ENCODE measurements around the gene TRIM38. TPM values are rescaled to one million over a fixed set of nuclear protein-coding genes. Genes with fewer than 3 reads are reported as not detected.

Gene TRIM38
- total RNA-seq, 4 donors from 2014 or later, result 2.2 to 6.7 (median 4.6) TPM

GRCh38 chr6:25973923-25974555 is 11.4 kb downstream of the TRIM38 start:
- Histone ChIP-seq H3K9me3 (no peaks in the 10 kb centered on the region), H3K27me3 (no peaks in the 10 kb centered on the region), H3K4me3 (no peak overlapping the region), H3K4me1 (peaks cover 6% of the 10 kb centered on the region in 2 donors), H3K36me3 (peaks cover 3 to 89% of the 10 kb centered on the region in 2 donors), H3K27ac (no peak overlapping the region)
- intact Hi-C loops (cut with DNase I; ENCODE audit: low total_unique reads), result no loop called here
- TF ChIP-seq, protein P1, sequence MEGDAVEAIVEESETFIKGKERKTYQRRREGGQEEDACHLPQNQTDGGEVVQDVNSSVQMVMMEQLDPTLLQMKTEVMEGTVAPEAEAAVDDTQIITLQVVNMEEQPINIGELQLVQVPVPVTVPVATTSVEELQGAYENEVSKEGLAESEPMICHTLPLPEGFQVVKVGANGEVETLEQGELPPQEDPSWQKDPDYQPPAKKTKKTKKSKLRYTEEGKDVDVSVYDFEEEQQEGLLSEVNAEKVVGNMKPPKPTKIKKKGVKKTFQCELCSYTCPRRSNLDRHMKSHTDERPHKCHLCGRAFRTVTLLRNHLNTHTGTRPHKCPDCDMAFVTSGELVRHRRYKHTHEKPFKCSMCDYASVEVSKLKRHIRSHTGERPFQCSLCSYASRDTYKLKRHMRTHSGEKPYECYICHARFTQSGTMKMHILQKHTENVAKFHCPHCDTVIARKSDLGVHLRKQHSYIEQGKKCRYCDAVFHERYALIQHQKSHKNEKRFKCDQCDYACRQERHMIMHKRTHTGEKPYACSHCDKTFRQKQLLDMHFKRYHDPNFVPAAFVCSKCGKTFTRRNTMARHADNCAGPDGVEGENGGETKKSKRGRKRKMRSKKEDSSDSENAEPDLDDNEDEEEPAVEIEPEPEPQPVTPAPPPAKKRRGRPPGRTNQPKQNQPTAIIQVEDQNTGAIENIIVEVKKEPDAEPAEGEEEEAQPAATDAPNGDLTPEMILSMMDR (IDR thresholded peaks at IDR 0.05 in 4 of 5, conservative IDR thresholded peaks at IDR 0.05 in 1 of 5), result no peak
- no peak for TF ChIP-seq POLR2A (IDR thresholded peaks at IDR 0.05)
- no peak for ATAC-seq
- in situ Hi-C loops (cut with MboI; ENCODE audit: low sequenced_read_pairs in 4 of 4), result no loop called here
- no peak for DNase-seq

GRCh38 chr6:25975923-25976560 is 13.4 kb downstream of the TRIM38 start:
- DNase-seq, result no peak
- no peak for ATAC-seq
- Histone ChIP-seq H3K4me3 (no peak overlapping the region), H3K27me3 (no peaks in the 10 kb centered on the region), H3K27ac (no peak overlapping the region), H3K9me3 (no peaks in the 10 kb centered on the region), H3K4me1 (peaks cover under 1% of the 10 kb centered on the region in 2 donors), H3K36me3 (peaks cover 3 to 76% of the 10 kb centered on the region in 2 donors)
- in situ Hi-C loops (cut with MboI; ENCODE audit: low sequenced_read_pairs in 4 of 4) (no loop called here), intact Hi-C loops (cut with DNase I; ENCODE audit: low total_unique reads) (no loop called here)
- TF ChIP-seq, protein P1 (IDR thresholded peaks at IDR 0.05 in 4 of 5, conservative IDR thresholded peaks at IDR 0.05 in 1 of 5), result no peak
- TF ChIP-seq POLR2A (IDR thresholded peaks at IDR 0.05), result no peak

DNA sequence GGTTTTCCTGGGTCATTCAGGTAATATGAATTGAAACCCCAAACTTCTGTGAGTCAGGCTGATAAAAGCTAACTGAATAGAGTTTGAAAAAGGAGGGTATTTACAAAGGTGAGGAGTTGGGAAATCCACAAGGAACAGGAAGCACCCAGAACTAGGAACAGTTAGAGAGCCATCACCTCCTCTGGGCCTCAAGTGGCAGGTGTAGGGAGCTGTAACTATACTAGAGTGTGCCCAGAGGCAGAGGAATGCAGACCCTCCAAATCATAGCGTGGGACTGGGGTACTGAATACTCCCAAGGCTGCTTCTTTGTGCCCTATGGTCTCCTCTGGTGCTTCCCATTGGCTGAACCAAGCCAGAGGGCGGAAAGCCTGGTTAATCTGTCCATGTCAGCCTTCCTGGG is 18.3 kb downstream of the TRIM38 start:
- intact Hi-C loops (cut with DNase I; ENCODE audit: low total_unique reads) (no loop called here), in situ Hi-C loops (cut with MboI; ENCODE audit: low sequenced_read_pairs in 4 of 4) (no loop called here)
- no peaks in the 10 kb centered on the region for H3K4me1 ChIP-seq
- DNase-seq (no peak), ATAC-seq (no peak)
- H3K9me3 ChIP-seq, result no peaks in the 10 kb centered on the region
- H3K36me3 ChIP-seq, result peaks cover 0 to 69% of the 10 kb centered on the region in 2 donors
- no peak overlapping the region for H3K27ac ChIP-seq
- TF ChIP-seq, protein P1 (IDR thresholded peaks at IDR 0.05 in 4 of 5, conservative IDR thresholded peaks at IDR 0.05 in 1 of 5), result no peak
- no peak for TF ChIP-seq POLR2A (IDR thresholded peaks at IDR 0.05)
- H3K27me3 ChIP-seq, result no peaks in the 10 kb centered on the region
- H3K4me3 ChIP-seq, result no peak overlapping the region

GRCh38 chr6:25981568-25982263 is 19.1 kb downstream of the TRIM38 start:
- ATAC-seq, result no peak
- in situ Hi-C loops (cut with MboI; ENCODE audit: low sequenced_read_pairs in 4 of 4) (no loop called here), intact Hi-C loops (cut with DNase I; ENCODE audit: low total_unique reads) (no loop called here)
- Histone ChIP-seq H3K36me3 (peaks cover 0 to 62% of the 10 kb centered on the region in 2 donors), H3K4me3 (no peak overlapping the region), H3K4me1 (no peaks in the 10 kb centered on the region), H3K9me3 (no peaks in the 10 kb centered on the region), H3K27me3 (no peaks in the 10 kb centered on the region), H3K27ac (no peak overlapping the region)
- DNase-seq, result no peak
- TF ChIP-seq, protein P1 (IDR thresholded peaks at IDR 0.05 in 4 of 5, conservative IDR thresholded peaks at IDR 0.05 in 1 of 5), result no peak
- TF ChIP-seq POLR2A (IDR thresholded peaks at IDR 0.05), result no peak
